HG03439 (cell line): ENCODE results near the gene CADM3.

ENCODE experiments used
- ATAC-seq: cut with Tn5 transposase; IDR thresholded peaks from one replicate; pipeline ENCODE4 v1.9.1; 2021; ENCODE audit warnings: mild to moderate bottlenecking, moderate library complexity; ENCODE audit not compliant: unreplicated experiment

Gene CADM3

DNA sequence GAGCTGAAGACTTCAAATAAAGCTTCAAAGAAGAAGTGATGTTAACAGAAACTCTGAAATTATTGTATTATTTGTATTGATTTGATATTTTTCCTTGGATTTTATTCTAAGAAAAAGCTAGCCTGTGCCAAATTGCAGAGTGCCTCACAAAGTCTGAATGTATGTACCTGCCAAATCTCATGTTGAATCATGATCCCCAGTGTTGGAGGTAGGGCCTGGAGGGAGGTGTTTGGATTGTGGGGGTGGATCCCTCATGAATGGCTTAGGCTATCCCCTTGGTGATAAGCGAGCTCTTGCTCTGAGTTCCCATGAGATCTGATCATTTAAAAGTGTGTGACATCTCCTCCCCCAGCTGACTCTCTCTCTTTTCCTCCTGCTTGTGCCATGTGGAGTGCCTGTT is 76.9 kb downstream of the CADM3 start:
- ATAC-seq = no peak

DNA sequence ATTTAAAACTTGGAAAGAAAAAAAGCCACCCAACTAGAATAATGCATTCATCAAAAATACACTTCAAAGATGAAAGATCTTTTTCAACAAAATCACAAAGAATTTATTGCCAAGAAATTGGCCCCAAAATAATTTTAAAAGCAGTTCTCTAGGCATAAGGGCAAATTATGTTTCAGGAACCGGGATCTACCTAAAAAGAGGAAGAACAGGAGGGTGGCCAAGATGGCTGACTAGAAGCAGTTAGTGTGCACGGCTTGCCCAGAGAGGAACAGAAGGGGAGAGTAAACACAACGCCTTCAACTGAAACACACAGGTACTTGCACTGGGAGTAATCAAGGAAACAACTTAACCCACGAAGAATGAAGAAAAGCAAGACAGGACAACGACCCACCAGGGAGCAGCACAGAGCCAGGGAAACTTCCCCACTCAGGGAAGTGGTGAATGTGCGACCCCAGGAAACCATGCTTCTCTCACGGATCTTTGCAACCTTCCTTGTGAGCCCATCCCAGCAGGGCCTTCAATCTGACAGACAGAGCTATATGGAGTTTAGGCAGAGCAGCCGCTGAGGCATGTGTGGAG is 79.3 kb downstream of the CADM3 start:
- no peak for ATAC-seq
